HG02973 (cell line): ENCODE measurements around the gene MIEF1.

Experiments
- ATAC-seq: cut with Tn5 transposase; IDR thresholded peaks from one replicate; pipeline ENCODE4 v1.9.1; 2021; ENCODE audit warnings: moderate library complexity; ENCODE audit not compliant: unreplicated experiment

The MIEF1 gene

DNA sequence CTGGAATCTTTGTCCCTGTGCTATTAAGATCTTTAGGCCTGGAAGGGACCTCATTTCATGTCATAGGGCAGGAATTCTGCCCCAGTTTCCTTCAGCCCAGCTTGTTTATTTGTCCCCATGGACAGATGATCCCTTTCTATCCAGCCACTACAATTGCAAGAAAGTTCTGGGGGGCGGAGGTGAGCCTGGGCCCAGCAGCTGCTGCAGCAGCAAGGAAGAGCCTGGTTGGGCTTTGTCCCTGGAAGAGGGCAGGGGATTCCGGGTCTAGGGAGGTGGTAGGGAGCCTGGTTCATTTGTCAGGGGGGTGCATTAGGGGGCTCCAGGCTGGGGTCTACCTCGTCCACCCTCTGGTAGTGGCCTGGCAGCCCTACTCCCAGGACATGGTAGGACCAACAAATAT lies 52.1 kb downstream of the MIEF1 start:
- ATAC-seq, result no peak

DNA sequence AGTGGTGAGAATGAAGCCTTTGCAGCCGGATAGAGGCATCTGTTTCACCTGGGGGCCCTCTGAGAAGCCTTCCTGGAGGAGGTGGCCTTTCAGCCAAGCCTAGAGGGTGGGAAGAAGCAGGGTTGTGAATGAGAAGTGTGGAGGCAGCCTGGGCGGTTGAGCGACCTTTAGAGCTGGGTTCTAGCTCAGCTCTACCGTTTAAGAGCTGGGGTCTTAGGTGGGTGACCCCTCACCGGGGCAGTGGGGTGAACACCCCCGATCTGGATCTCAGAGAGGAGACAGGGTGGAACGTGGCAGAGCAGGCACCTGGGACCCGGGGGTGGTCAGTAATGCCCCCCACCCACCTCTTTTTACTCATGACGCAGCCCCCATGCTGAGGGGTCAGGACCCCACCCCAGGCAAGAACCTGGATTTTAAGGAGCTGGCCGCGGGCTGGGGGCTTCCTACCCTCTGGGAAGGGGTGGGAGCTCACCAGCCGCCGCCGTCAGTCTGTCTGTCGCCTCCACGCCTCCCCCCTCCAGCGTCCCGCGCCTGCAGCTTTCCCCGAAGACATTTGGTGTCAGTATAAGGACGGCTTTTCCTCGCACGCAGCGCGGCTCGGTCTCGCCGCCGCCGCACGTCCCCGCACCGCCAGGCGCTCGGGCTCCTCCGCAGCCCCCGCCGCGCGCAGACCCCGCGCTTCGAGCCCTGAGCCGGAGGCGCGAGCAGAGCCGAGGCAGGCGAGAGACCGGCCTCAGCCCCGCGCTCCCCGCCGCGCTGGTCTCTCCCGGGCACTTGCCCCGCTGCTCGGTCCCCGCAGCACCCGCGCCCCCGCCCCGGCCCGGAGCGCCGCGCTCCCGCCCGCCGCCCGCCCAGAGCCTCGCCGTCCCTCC lies 55.1 kb downstream of the MIEF1 start:
- no peak for ATAC-seq

DNA sequence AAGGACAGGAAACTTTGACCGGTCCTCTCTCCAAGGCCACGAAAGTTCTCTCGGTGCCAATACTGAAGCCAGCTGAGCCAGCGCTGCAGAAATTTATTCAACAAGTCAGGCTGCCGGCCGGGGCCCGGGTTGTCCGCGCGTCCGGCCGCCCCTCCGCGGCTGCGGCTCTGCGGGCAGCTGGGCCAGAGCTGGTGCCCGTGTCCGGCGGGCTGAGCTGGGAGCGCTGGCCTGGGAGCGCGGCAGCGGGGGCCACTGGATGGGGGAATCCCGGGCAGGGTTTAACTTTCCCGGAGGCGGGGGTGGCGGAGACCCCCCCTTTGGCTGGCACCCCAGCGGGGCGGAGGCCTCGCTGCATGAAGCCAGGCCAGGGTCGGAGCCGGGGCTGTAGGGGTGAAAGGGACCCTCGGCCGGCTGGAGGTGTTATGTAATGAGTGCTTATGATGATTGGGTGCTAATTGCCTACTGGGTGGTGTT lies 56.2 kb downstream of the MIEF1 start:
- no peak for ATAC-seq

DNA sequence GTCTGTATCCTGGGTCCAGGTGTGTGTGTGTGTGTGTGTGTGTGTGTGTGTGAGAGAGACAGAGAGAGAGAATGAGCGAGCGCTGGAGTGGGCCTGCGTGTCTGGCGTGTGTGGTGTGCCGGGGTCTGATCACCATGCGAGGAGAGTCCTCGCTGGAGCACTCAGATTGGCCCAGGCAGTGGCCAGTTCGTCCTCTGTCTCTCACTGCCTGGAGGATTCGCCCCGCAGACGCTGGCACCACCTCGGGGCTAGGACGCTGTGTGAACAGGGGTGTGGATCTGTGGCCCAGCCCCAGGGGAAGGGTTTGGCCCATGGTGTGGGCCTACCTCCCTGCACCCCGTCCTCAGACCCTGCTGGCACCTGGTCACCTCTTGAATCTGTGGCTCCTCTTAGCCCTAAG lies 56.9 kb downstream of the MIEF1 start:
- no peak for ATAC-seq

DNA sequence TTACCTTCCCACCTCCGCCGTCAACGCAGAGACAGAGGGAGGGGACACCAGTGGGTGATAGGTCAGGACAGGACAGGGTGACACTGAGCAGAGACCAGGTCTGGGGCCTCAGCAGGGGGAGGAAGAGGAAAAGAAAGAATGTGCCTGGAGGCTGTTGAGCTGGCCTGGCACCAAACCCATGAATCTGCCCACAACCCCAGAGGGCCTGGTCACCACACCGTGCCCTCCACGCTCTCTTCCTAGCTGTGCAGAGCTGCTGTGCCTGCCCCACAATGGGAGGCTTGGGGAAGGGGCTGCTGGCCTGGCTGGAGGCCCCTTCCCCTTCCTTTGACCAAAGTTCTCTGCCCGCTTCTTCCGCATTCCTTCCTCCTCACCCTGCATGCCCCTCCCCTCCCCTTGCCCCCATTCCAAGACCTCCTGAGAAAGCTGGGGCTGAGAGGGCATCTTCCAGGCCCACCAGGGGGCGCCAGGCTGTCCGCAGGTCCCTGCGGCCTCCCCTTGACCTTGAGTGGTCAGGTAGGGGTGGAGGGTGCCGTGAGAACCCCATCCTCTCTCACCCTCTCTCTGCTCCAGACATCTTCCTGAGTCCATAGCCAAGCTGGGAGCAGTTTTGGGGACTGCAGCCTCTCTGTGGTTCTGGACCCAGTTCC lies 57.5 kb downstream of the MIEF1 start:
- ATAC-seq, result no peak

DNA sequence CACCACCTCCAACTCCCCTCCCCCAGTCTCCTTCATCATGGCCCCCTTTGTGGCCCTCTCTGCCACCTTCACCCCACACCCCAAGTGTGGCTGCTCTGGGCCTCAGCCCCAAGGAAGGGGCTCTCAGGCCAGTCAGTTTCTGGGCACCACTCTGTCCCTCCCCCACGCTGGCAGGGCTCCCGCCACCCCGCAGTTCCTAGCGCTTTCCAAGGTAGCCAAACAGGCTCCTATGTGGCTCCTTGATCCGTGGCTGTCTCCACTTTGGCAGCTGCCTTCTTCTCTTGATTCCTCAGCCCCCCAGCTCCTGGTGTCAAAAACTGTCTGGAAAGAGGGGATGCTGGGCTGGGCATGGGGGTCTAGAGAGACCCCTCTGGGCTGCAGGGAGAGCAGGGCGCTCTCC lies 58.0 kb downstream of the MIEF1 start:
- ATAC-seq, result no peak

DNA sequence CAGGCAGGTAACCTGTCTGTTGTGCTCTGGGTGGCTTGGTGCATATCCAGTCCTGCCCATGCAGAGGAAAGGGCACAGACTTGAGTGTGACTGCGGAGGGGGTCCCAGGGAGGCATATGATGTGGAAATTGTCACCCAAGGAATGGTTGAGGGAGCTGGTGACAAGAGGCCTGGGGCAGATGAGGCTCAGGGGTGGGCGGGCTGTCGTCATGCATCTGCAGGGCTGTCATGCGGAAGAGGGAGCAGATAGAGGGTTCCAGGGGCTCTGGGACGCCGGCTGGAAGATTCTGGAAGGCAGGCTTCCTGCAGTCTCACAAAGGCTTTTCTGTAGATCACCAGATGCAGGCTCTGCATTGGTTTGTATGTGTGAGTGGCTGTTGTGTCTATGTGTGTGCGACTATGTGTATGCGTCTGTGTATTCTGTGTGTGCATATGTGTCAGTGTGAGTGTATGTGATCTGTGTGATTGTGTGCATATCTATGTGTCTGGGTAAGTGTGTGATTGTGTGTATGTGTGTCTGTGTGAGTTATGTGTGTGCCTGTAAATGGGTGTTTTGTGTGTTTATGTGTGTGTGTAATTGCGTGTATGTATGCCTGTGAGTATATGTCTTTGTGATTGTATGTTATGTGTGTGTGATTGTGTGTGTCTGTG lies 60.9 kb downstream of the MIEF1 start:
- no peak for ATAC-seq

DNA sequence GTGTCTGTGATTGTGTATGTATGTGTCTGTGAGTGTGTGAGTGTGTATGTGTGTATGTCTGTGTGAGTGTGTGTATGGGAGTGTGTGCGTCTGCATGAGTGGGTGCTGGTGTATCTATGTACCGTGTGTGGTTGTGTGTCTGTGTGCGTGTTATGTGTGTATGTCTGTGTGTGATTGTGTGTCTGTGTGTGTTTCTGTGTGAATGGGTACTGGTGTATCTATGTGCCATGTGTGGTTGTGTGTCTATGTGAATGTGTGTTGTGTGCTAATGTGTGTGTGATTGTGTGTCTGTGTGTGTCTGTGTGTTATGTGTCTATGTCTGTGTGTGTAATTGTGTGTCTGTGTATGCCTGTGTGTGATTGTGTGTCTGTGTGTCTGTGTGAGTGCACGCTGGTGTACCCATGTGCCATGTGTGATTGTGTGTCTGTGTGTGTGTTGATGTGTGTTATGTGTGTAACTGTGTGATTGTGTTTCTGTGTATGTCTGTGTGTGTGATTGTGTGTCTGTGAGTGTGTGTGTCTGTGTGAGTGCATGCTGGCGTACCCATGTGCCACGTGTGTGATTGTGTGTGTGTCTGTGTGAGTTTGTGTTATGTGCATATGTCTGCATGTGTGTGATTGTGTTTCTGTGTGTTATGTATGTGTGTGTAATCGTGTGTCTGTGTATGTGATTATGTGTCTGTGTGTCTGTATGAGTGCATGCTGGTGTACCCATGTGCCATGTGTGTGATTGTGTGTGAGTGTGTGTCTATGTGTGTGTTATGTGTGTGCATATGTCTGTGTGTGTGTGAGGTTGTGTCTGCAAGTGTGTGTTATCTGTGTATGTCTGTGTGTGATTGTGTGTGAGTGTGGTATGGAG lies 61.7 kb downstream of the MIEF1 start:
- ATAC-seq, result no peak

DNA sequence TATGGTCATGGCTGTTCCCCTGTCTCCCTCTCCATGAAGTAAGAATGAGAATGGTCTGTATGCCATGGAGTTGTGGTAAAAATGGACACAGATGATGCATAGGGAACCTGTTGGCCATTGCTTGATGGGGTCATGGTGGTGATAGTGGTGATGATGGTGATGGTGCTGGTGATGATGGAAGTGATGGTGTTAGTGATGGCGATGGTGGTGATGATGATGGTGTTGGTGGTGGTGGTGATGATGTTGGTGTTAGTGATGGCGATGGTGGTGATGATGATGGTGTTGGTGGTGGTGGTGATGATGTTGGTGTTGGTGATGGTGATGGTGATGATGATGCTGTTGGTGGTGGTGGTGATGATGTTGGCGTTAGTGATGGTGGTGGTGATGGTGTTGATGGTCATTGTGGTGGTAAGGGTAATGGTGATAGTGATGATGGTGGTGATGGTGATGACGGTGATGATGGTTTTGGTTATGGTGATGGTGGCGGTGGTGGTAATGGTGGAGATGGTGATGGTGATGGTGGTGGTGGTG lies 63.4 kb downstream of the MIEF1 start:
- no peak for ATAC-seq

DNA sequence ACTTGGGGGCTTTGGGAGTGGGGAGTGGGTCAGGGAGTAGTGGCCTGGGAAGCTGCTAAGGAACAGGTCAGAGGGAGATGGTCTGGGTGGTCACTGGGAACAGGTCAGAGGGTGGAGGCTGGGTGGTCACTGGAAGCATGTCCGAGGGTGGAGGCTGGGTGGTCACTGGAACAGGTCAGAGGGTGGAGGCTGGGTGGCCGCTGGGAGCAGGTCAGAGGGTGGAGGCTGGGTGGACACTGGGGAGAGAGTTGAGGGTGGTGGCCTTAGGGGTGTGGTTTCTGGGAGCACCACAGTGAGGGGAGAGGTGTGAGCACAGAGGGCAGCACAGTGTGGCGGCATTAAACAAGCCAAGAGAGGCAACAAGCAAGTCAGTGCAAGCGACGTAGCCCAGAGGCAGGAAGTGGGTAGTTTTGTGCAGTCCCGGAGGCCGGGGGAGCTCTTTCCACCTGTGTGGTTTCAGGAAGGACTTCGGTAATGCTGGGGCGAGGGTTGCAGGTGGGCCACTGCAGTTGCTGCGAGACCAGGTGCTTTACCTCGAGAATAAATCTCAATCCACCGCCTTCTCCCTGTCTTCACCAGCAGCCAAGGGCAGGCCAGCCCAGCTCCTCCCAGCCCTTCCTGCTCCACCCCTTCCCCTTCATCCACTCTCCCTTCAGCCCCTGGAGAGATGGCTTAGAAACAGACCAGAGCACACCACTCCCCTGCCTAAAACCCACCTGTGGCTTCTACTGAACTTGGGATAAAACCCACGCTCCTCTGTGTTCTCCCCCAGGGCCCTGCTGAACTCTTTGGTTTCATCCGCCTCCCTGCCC lies 65.3 kb downstream of the MIEF1 start:
- no peak for ATAC-seq
